ENCODE data around the gene JPH2.

DNA sequence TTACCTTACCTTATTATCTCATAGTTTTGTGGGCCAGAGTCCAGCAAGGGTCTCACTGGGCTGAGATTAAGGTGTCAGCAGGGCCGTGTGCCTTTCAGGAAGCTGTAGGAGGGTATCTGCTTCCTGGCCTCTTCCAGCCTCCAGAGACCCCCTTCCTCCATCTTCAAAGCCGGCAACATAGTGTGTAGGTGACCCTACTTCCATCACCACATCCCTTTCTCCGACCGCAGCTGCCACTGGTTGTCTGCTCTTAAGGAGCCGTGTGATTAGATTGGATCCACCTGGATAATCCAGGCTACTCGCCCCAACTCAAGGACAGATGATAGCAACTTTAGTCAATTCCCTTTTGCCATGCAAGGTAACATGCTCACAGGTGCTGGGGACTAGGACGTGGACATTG lies 91.2 kb downstream of the JPH2 start:
- TF ChIP-seq, protein P1, sequence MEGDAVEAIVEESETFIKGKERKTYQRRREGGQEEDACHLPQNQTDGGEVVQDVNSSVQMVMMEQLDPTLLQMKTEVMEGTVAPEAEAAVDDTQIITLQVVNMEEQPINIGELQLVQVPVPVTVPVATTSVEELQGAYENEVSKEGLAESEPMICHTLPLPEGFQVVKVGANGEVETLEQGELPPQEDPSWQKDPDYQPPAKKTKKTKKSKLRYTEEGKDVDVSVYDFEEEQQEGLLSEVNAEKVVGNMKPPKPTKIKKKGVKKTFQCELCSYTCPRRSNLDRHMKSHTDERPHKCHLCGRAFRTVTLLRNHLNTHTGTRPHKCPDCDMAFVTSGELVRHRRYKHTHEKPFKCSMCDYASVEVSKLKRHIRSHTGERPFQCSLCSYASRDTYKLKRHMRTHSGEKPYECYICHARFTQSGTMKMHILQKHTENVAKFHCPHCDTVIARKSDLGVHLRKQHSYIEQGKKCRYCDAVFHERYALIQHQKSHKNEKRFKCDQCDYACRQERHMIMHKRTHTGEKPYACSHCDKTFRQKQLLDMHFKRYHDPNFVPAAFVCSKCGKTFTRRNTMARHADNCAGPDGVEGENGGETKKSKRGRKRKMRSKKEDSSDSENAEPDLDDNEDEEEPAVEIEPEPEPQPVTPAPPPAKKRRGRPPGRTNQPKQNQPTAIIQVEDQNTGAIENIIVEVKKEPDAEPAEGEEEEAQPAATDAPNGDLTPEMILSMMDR (IDR thresholded peaks at IDR 0.05; ENCODE audit: insufficient read depth, low read depth, low read length): no peak
- TF ChIP-seq EZH2 (IDR thresholded peaks at IDR 0.05; ENCODE audit: insufficient read depth, low read length): no peak
